Measurements from ENCODE around the gene HIF3A. TPM values are rescaled to one million over a fixed set of nuclear protein-coding genes. Genes with fewer than 3 reads are reported as not detected.

HIF3A gene
- total RNA-seq, 3 donors from 2014 or later, result 0.54 TPM; not detected in 2

DNA sequence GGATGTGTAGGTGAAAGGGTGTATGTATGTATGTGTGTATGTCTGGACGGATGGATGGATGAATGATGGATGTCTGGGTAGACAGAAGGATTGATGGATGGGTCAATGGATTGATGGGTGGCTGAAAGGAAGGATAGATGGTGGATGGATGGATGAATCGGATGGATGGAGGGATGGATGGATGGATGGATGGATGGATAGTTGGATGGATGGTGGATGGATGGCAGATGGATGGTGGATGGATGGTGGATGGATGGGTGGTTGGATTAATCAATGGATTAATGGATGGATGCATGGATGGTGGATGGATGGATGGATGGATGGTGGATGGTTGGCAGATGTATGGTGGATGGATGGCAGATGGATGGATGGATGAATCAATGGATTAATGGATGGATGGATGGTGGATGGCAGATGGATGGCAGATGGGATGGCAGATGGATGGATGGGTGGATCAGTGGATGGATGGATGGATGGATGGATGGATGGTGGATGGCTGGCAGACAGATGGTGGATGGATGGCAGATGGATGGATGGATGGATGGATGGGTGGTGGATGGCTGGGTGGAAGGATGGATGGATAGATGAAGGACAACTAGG, 33.6 kb downstream of the HIF3A start:
- Mint-ChIP-seq H3K36me3 (ENCODE audit: insufficient read depth) (peaks cover 2% of the 10 kb centered on the region), H3K9me3 (peaks cover 30% of the 10 kb centered on the region), H3K27me3 (ENCODE audit: low read depth) (peaks cover 7% of the 10 kb centered on the region), H3K4me1 (ENCODE audit: low read depth) (no peaks in the 10 kb centered on the region), H3K4me3 (no peak overlapping the region)
- ATAC-seq, result no peak
- no peak for DNase-seq

- Mint-ChIP-seq H3K36me3 (ENCODE audit: insufficient read depth) (peaks cover 1% of the 10 kb centered on the region), H3K4me3 (no peak overlapping the region), H3K4me1 (ENCODE audit: low read depth) (no peaks in the 10 kb centered on the region), H3K27me3 (ENCODE audit: low read depth) (no peaks in the 10 kb centered on the region), H3K9me3 (no peaks in the 10 kb centered on the region)
- DNase-seq (no peak), ATAC-seq (no peak)
Measured at GRCh38 chr19:46337487-46337886, 40.6 kb downstream of the HIF3A start.

GRCh38 chr19:46339446-46339845, 42.6 kb downstream of the HIF3A start:
- DNase-seq, result no peak
- H3K27me3 Mint-ChIP-seq (ENCODE audit: low read depth), result peaks cover 3% of the 10 kb centered on the region
- no peaks in the 10 kb centered on the region for H3K9me3 Mint-ChIP-seq
- ATAC-seq, result no peak
- H3K4me1 Mint-ChIP-seq (ENCODE audit: low read depth), result no peaks in the 10 kb centered on the region
- H3K4me3 Mint-ChIP-seq, result no peak overlapping the region
- H3K36me3 Mint-ChIP-seq (ENCODE audit: insufficient read depth), result peaks cover 1% of the 10 kb centered on the region

GRCh38 chr19:46340051-46340659, 43.3 kb downstream of the HIF3A start:
- H3K36me3 Mint-ChIP-seq (ENCODE audit: insufficient read depth), result peaks cover 1% of the 10 kb centered on the region
- ATAC-seq (no peak), DNase-seq (no peak)
- peaks cover 3% of the 10 kb centered on the region for H3K27me3 Mint-ChIP-seq (ENCODE audit: low read depth)
- H3K4me1 Mint-ChIP-seq (ENCODE audit: low read depth), result no peaks in the 10 kb centered on the region
- H3K9me3 Mint-ChIP-seq, result no peaks in the 10 kb centered on the region
- H3K4me3 Mint-ChIP-seq, result no peak overlapping the region

DNA sequence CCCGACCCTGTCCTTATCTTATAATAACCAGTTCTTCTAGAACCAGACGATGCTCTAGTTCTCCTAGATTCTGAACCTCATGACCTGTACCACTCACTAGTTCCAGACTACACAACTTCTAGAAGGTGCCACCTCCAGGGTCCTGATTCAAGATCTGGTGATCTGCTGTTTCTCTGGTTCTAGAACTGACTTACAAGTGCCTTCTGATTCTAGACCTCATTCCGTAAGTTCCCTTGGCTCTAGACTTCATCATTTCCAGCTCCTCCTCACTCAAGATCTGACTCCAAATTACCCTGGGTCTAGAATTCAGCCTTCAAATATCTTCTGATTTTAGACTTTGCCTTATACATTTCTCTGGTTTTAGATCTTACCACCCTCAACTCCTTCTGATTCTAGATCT, 45.1 kb downstream of the HIF3A start:
- no peaks in the 10 kb centered on the region for H3K9me3 Mint-ChIP-seq
- ATAC-seq (no peak), DNase-seq (no peak)
- H3K27me3 Mint-ChIP-seq (ENCODE audit: low read depth), result peaks cover 3% of the 10 kb centered on the region
- peaks cover 1% of the 10 kb centered on the region for H3K36me3 Mint-ChIP-seq (ENCODE audit: insufficient read depth)
- peaks cover 3% of the 10 kb centered on the region for H3K4me1 Mint-ChIP-seq (ENCODE audit: low read depth)
- no peak overlapping the region for H3K4me3 Mint-ChIP-seq

- Mint-ChIP-seq H3K4me1 (ENCODE audit: low read depth) (peaks cover 26% of the 10 kb centered on the region), H3K4me3 (no peak overlapping the region)
- no peak for ATAC-seq
Measured at GRCh38 chr19:46344363-46344762, 47.5 kb downstream of the HIF3A start.

GRCh38 chr19:46345157-46345556, 48.3 kb downstream of the HIF3A start:
- Mint-ChIP-seq H3K27me3 (ENCODE audit: low read depth) (peaks cover 3% of the 10 kb centered on the region), H3K36me3 (ENCODE audit: insufficient read depth) (peaks cover 6% of the 10 kb centered on the region), H3K4me1 (ENCODE audit: low read depth) (peaks cover 34% of the 10 kb centered on the region), H3K9me3 (no peaks in the 10 kb centered on the region), H3K4me3 (peak overlapping the region; percentile 97)
- ATAC-seq (no peak), DNase-seq (no peak)

More at GRCh38 chr19:46344363-46344762, 47.5 kb downstream of the HIF3A start:
- peaks cover 3% of the 10 kb centered on the region for H3K27me3 Mint-ChIP-seq (ENCODE audit: low read depth)
- no peak for DNase-seq
- no peaks in the 10 kb centered on the region for H3K9me3 Mint-ChIP-seq
- H3K36me3 Mint-ChIP-seq (ENCODE audit: insufficient read depth), result peaks cover 6% of the 10 kb centered on the region

DNA sequence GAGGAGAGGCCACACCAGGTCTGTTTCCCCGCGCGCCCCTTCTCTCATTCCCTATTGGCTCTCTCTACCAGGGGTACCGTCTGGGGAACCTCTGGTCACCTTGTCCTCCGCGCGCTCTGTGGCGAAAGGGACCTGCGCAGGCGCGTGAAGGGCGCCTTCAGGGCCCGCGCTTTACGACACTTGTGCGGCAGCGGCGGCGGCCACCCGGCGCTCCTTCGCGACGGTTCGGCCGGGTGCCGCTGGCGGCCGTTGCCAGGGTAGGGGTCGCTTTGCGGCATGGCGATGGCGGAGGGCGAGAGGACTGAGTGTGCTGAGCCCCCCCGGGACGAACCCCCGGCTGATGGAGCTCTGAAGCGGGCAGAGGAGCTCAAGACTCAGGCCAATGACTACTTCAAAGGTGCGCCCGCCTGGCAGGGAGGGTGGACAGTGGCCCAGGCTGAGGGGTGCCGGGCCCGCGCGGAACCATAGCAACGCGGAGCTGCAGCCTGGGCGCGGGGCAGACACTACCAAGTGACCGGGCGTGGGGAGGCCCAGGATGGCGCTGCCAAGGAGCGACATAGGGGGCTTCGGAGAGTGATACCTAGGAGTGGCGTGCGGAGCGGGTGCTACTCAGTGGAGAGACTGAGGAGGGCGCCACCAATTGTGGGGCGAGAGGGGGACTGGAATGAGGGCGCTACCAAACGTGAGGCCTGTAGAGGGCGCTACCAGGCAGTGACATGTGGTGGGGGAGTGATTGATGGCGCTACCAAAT, 50.2 kb downstream of the HIF3A start, which contains the start of gene PPP5C:
TSS of gene PPP5C (plus strand) at position 267 of the 751 bp plus-strand sequence. CDS start at position 277, 10 bp downstream.
- peak; percentile 79 to 85 for ATAC-seq
- Mint-ChIP-seq H3K4me1 (ENCODE audit: low read depth) (peaks cover 51% of the 10 kb centered on the region), H3K4me3 (peak within 1 kb of the TSS; percentile 97), H3K27me3 (ENCODE audit: low read depth) (peaks cover 3% of the 10 kb centered on the region), H3K36me3 (ENCODE audit: insufficient read depth) (peaks cover 9% of the 10 kb centered on the region), H3K9me3 (no peaks in the 10 kb centered on the region)
- peak; percentile 78 for DNase-seq

DNA sequence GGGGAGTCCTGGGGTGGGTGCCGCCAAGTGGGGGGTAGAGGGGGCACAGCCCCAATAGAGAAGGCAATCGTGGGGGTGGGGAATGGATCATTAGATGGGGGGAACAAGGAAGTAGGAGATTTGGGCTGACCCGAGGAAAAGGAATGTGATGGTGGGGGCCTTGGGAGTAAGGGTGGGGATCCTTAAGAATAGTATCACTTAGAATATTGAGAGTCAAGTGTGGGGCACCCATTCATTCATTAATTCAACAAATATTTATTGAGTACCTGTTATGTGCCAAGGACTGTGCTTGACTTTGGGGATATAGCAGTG, 50.7 kb downstream of the HIF3A start:
- no peak for ATAC-seq
- no peak for DNase-seq
- Mint-ChIP-seq H3K4me1 (ENCODE audit: low read depth) (peaks cover 53% of the 10 kb centered on the region), H3K36me3 (ENCODE audit: insufficient read depth) (peaks cover 10% of the 10 kb centered on the region), H3K4me3 (peak overlapping the region; percentile 97), H3K27me3 (ENCODE audit: low read depth) (peaks cover 3% of the 10 kb centered on the region), H3K9me3 (no peaks in the 10 kb centered on the region)

GRCh38 chr19:46347985-46348384, 51.1 kb downstream of the HIF3A start:
- no peaks in the 10 kb centered on the region for H3K9me3 Mint-ChIP-seq
- H3K4me1 Mint-ChIP-seq (ENCODE audit: low read depth), result peaks cover 56% of the 10 kb centered on the region
- ATAC-seq (no peak), DNase-seq (no peak)
- H3K4me3 Mint-ChIP-seq, result peak overlapping the region; percentile 97
- H3K36me3 Mint-ChIP-seq (ENCODE audit: insufficient read depth), result peaks cover 10% of the 10 kb centered on the region
- peaks cover 2% of the 10 kb centered on the region for H3K27me3 Mint-ChIP-seq (ENCODE audit: low read depth)

- H3K4me3 Mint-ChIP-seq, result peak overlapping the region; percentile 97
- peaks cover 56% of the 10 kb centered on the region for H3K4me1 Mint-ChIP-seq (ENCODE audit: low read depth)
- H3K36me3 Mint-ChIP-seq (ENCODE audit: insufficient read depth), result peaks cover 14% of the 10 kb centered on the region
- no peaks in the 10 kb centered on the region for H3K27me3 Mint-ChIP-seq (ENCODE audit: low read depth)
- no peaks in the 10 kb centered on the region for H3K9me3 Mint-ChIP-seq
- ATAC-seq (no peak), DNase-seq (no peak)
Measured at GRCh38 chr19:46349311-46349993, 52.6 kb downstream of the HIF3A start.

GRCh38 chr19:46350029-46350757, 53.4 kb downstream of the HIF3A start:
- Mint-ChIP-seq H3K4me1 (ENCODE audit: low read depth) (peaks cover 58% of the 10 kb centered on the region), H3K9me3 (no peaks in the 10 kb centered on the region), H3K36me3 (ENCODE audit: insufficient read depth) (peaks cover 17% of the 10 kb centered on the region), H3K4me3 (peak overlapping the region; percentile 97), H3K27me3 (ENCODE audit: low read depth) (no peaks in the 10 kb centered on the region)
- ATAC-seq (no peak), DNase-seq (no peak)

GRCh38 chr19:46350758-46351159, 53.9 kb downstream of the HIF3A start:
- Mint-ChIP-seq H3K27me3 (ENCODE audit: low read depth) (no peaks in the 10 kb centered on the region), H3K4me1 (ENCODE audit: low read depth) (peaks cover 64% of the 10 kb centered on the region), H3K36me3 (ENCODE audit: insufficient read depth) (peaks cover 18% of the 10 kb centered on the region), H3K9me3 (no peaks in the 10 kb centered on the region), H3K4me3 (peak overlapping the region; percentile 97)
- DNase-seq, result peak; percentile 23
- peak in 1 of 2 donors; percentile 7 for ATAC-seq
